Dermis microvascular lymphatic vessel endothelial cell (primary cell): Measurements from ENCODE around the gene HOXB8. TPM values are rescaled to one million over a fixed set of nuclear protein-coding genes. Genes with fewer than 3 reads are reported as not detected.

Source experiments
- DNase-seq, 2 donors: peaks; one replicate each; pipeline versions ENCODE4 v3.0.0 to v3.0.0-alpha.2; 2010; ENCODE audit warnings: low read depth in 2 of 2
- total RNA-seq: library from RNA; depleted of rRNA; stranded (reverse); fragments of >200 nt; gene quantifications from 2 replicates; pipeline ENCODE4 v1.2.1, GENCODE V29; 2014

The HOXB8 gene
- total RNA-seq, 1 donor from 2014 or later = 0.64 TPM

GRCh38 chr17:48569674-48570324 lies 45.3 kb downstream of the HOXB8 start:
- DNase-seq = no peak

- no peak for DNase-seq
These were observed 45.9 kb downstream of the HOXB8 start for GRCh38 chr17:48569240-48569582.

DNA sequence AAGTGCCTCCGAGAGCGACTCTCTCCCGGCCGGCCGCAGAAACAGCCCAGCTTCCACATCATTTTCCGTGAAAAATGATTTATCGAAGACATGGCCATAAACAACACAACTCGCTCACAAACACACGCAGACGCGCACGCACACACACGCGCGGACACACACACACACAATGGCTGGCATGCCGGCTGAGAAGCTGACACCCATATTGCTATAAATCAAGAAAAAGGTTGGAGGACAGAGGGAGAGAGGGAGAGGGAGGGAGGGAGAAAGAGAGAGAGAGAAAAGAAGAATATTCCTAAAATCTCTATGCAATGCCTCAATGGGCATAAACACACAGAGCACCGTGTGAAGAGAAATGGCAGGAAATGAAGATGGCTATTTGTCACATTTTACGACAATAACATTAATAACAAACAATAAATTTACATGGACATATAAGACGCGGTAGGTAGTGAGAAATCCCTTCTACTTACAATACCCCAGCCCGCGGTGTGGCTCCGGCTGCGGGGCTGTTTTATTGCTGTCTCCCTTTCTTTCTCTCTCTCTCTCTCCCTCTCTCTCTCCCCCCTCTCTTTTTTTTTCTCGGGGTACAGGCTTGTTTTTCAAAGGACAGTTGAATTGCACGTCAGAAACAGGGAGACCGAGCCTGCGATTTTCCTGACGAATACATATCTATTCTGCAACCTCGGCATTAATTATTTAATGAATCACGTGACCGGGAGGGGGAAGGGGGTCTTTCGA lies 46.4 kb downstream of the HOXB8 start:
- DNase-seq = peak in 1 of 2 donors; percentile 53

DNA sequence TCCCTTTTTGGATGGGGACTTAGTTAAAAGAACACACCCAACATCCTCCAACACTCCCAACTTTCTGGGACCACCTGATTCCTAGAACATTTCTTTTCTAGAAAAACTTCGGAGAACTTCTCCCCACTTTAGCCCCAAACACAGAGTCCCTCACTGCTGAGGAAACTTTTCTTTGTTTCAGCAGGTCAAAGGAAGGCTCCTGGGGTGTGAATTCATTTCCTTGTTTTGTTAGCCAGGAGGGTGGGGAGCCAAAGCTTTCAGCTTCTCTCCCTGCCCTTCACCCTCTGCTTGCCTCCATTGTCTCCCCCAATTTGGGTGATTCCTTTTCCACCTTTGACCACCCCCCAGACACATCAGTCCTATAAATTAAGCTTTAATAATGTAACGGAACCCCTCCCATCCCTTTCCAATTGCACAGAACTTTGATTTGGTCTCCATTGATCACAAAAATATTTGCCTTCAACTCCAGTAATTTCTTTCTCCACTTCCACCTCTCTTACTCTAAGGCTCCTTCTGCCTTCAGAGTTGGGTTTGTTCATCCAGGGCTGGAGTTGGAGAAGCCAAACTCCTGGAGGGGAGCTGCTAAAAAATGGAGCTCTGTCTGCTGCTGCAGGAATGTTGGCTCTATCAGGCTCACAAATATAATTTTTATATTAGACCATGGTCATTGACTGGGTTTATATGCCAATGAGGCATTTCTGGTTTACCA lies 47.3 kb downstream of the HOXB8 start:
- DNase-seq = no peak

GRCh38 chr17:48567209-48567608 lies 47.9 kb downstream of the HOXB8 start:
- DNase-seq = no peak

- DNase-seq = no peak
These were observed 48.4 kb downstream of the HOXB8 start for GRCh38 chr17:48566717-48567116.

DNA sequence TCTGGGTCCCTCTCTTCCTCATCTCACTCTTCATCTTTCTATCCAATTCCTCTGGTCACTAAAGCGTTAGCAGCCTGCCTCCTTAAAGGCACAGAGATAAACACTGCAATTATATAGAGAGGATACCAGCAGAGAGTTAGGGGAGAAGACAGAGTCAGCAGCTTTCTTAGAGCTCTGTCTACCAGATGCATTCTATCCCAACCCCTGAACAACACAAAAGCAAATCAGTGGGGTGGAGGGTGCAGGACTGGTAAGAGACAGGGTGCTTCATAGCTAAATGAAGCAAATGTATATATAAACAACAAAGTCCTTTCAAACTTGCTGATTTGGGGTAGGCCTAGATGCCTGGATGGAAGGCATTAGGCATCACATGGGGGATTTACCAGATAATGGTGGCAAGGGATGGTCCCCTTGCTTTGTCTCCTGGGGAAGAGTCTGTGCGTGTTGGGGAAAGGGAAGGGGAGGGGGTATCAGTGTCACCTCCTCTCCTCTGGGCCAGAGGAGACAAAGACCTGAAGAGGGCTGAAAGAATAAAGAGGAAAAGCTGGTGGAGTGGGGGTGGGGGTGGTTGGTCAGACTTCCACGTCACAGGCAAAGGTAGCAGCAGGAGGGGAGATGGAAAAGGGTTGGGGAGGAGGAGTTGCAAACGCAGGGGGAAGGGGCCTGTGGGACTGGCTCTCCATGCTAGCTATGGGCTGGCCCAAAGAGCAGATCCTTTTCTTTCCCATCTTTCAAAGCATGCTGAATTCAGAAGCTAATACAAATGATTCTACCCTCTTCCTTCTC lies 49.0 kb downstream of the HOXB8 start:
- no peak for DNase-seq

DNA sequence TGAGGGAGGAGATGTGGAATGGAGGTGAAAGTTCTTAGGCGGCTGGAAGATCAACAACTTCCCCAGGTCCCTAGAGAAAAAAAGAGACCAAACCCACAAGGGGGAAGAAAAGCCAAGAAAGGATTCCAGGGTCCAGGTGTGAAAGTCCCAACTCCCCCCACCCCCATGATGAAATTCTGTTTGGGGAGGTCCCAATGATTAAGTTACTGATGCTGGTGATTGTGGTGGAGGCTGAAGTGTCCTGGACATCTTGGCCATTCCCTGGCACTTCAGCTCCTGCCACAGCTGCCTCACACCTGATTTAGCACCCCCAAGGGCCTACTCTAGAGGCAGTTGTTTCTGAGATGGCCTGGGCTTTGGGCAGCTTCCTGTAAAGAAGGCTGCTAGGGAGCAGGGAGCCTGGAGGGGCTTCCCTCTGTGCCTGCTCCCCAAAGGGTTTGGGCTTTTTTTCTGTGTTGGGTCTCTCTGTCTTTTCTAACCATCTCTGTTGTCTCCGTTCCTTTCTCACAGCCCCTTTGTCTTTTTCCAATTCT lies 50.0 kb downstream of the HOXB8 start:
- DNase-seq = no peak

DNA sequence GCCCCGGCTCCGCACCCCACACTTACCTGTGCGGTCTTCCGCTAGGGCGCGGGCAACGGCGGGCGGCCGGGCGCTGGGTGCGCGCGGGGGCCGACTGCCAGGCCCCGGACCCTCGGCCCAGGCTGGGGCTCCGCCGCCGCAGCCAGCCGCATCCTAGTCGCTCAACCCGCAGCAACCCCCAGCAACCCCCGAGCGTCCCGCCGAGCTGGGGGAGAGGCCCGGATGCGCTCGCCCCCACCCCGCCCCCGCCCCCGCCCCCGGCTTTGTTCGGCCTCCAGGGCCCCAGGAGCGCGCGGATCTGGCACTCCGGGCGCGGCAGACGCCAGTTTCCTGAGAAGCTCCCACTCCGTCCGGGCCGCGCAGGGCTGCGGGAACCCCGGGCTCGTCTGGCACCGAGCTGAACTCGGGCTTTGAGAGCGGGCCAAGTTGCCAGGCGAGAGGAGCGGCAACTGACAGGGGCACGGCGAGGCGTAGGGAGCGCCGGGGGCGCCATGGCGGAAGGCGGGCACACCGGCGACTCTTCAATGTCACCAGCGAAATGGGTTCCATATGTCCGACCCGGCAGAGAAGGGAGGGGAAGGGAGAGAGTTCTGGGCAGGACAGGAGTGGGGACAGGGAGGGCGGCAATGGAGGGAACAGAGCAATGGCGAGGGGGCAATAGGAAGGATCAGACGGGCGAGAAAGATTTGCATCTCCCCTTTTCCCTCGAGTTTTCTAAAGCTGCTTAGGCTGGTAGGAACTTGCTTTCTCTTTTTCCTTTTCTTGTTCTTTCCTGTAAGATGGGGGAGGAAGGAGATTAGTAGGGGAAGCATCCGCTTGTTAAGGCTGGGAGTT lies 50.7 kb downstream of the HOXB8 start:
- DNase-seq = peak in 1 of 2 donors; percentile 56

DNA sequence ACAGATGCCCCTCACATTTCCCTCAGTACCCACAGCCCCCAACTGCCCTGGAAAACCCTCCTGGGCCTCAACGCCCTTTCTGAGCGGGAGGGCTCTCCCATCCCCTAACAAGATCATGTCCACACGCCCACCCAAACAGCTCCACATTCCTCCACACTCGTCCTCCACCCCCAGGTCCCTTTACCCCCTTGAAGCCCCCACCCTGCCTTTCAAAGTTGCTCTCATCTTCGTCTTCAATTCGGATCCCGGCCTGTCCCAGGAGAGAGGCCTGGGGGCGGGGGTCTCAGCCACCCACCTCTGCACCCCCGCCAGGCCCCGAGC lies 51.3 kb downstream of the HOXB8 start:
- DNase-seq = no peak

GRCh38 chr17:48563385-48563838 lies 51.7 kb downstream of the HOXB8 start:
- no peak for DNase-seq

DNA sequence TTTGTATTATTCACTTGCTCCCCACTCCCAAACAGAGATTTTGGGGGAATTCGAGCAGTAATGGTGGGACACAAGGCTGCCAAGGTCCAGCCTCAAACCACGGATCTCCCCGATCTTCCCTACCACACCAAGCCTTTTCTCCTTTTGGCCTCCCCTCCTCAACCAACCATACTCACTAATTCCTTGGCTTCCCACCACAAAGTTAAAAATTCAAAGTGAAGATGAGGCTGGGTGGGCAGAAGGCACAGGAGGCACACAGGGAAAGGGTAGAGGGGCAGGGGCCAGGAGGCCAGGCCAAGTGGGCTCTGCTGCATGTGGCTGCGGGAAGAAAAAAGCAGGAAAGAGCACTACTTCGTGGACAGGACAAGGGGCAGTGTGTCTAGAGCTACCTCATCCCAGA lies 52.2 kb downstream of the HOXB8 start:
- no peak for DNase-seq

Other genes with a start within 250 kb of the HOXB8 start
- under 0.01 TPM in 1 of 2 replicates, not detected in the other for gene SKAP1, start 185.1 kb downstream of the HOXB8 start, total RNA-seq
- not detected in 2 replicates for gene HOXB1, start 84.3 kb downstream of the HOXB8 start, total RNA-seq
- 0.51 and 0.63 TPM in 2 replicates for gene HOXB2, start 70.2 kb downstream of the HOXB8 start, total RNA-seq
- 0.90 and 1.0 TPM in 2 replicates for gene HOXB4, start 36.9 kb downstream of the HOXB8 start, total RNA-seq
- gene HOXB3, start 25.1 kb downstream of the HOXB8 start, total RNA-seq = 1.9 and 4.8 TPM in 2 replicates
- gene HOXB5, start 21.5 kb downstream of the HOXB8 start, total RNA-seq = 0.13 TPM in 2 replicates
- gene HOXB6, start 10.3 kb downstream of the HOXB8 start, total RNA-seq = 3.3 and 3.9 TPM in 2 replicates
- 4.6 and 7.1 TPM in 2 replicates for gene HOXB7, start 4.3 kb downstream of the HOXB8 start, total RNA-seq
- 0.13 and 0.51 TPM in 2 replicates for gene HOXB9, start 11.1 kb upstream of the HOXB8 start, total RNA-seq
- gene PRAC1, start 107.2 kb upstream of the HOXB8 start, total RNA-seq = not detected in 2 replicates
- not detected in 2 replicates for gene PRAC2, start 107.9 kb upstream of the HOXB8 start, total RNA-seq
- gene HOXB13, start 113.5 kb upstream of the HOXB8 start, total RNA-seq = not detected in 2 replicates
- gene TTLL6, start 201.9 kb upstream of the HOXB8 start, total RNA-seq = under 0.01 TPM in 1 of 2 replicates, not detected in the other
- gene CALCOCO2, start 215.7 kb upstream of the HOXB8 start, total RNA-seq = 20.9 and 28.3 TPM in 2 replicates